Activated T-cell treated with anti-CD3 and anti-CD28 coated beads, Interleukin-2, amount 50 U/mL, for 72 hours (primary cell): Measurements from ENCODE around the gene PLCH1. TPM values are rescaled to one million over a fixed set of nuclear protein-coding genes. Genes with fewer than 3 reads are reported as not detected.

Source experiments
- ATAC-seq, 2 donors: fragments of 150-1000 bp; cut with Tn5 transposase; replicated peaks in 1 of 2; 2 replicates each; pipeline ENCODE4 v1.10.0; 2021; ENCODE audit warnings: moderate library complexity in 2 of 2, mild to moderate bottlenecking in 1 of 2
- DNase-seq, 2 donors: peaks; one replicate each; pipeline ENCODE4 v3.0.0; 2021 to 2022; ENCODE audit warnings: mixed read lengths in 1 of 2
- H3K27ac Mint-ChIP-seq: one replicate; pipeline ENCODE4 v1.8.0; 2022; ENCODE audit warnings: mild to moderate bottlenecking, moderate library complexity, mixed read lengths
- H3K27me3 Mint-ChIP-seq: one replicate; pipeline ENCODE4 v1.8.0; 2022; ENCODE audit warnings: low read depth, mixed read lengths
- H3K36me3 Mint-ChIP-seq, 2 donors: one replicate each; pipeline ENCODE4 v1.8.0; 2022; ENCODE audit warnings: mixed read lengths in 2 of 2, mild to moderate bottlenecking in 1 of 2; ENCODE audit not compliant: insufficient read depth in 2 of 2
- H3K4me1 Mint-ChIP-seq: one replicate; pipeline ENCODE4 v1.8.0; 2022; ENCODE audit warnings: low read depth, mixed read lengths
- H3K4me3 Mint-ChIP-seq, 2 donors: one replicate each; pipeline ENCODE4 v1.8.0; 2022; ENCODE audit warnings: mild to moderate bottlenecking in 2 of 2, mixed read lengths in 2 of 2, moderate library complexity in 2 of 2
- H3K9me3 Mint-ChIP-seq, 2 donors: one replicate each; pipeline ENCODE4 v1.8.0; 2022; ENCODE audit warnings: mixed read lengths in 2 of 2
- total RNA-seq, 2 donors: library from RNA; stranded (reverse); gene quantifications; one replicate each; pipeline ENCODE4 v1.2.3, GENCODE V29; 2022

PLCH1 gene
- total RNA-seq, 2 donors from 2014 or later, result 0.14 to 1.1 TPM

DNA sequence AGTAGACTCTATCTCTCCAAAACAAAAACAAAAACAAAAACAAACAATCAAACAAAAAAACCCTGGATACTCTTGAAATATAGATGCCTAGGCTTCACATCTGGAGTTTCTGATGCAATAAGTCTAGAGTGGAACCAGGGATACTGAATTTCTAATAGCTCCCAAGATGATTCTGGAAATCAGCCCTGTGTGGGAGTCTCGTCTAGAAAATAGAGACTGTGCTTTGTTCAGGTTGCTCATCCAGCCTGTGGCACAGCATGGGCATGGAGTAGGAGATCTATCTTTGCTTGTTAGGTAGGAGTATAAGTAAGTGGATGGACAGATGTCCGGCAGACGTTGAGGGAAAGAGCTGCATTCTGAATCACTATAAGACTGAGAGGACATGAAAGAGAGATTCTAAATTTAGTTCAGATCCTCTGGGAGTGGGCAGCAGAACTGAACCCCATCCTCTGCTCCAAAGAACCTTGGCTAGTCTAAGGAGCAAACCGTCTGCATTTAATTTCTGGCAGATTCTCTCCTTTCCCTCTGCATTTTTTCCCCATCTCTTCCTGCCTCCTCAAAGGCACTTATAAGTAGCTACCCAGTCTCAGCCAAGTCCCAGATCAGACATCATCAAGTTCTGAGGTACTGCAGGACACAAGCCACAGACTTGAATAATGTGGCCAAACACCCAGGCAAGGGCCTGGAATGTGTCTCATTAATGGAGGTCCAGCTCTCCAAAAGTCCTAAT lies 358.8 kb downstream of the PLCH1 start:
- ATAC-seq (no peak), DNase-seq (no peak)
- Mint-ChIP-seq H3K4me3 (no peak overlapping the region), H3K27me3 (no peaks in the 10 kb centered on the region), H3K36me3 (no peaks in the 10 kb centered on the region), H3K4me1 (no peaks in the 10 kb centered on the region), H3K27ac (no peak overlapping the region), H3K9me3 (no peaks in the 10 kb centered on the region)

DNA sequence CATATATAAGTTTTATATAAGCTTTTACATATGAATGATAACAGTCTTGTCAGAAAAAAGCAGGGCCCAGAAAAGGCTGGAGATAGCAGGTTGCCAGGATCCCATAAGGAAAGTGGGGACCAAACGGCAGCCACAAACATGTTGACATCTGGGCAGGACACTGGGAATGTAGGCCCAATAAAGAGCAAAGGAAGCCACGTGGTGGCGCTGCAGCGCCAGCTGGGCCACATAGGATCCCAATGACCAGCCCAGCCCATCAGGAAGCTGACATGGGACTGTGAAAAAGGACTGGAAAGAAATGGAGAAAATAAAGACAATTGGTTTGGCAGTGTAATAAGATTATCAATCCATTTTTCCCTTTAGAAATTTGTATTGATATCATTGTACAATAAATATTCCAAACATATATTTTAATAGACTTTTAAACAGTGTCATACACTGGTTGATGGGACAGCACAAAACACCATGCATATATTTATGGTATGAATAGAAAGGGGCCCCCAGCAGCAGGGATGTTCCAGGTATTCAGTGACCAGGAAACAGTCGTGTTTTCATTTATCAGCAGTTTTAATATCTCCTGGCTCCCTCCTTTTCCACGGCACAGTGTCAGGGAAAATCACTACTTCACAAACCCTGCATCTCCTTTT lies 362.4 kb downstream of the PLCH1 start:
- Mint-ChIP-seq H3K4me1 (no peaks in the 10 kb centered on the region), H3K36me3 (no peaks in the 10 kb centered on the region), H3K9me3 (no peaks in the 10 kb centered on the region), H3K27me3 (no peaks in the 10 kb centered on the region), H3K4me3 (no peak overlapping the region), H3K27ac (no peak overlapping the region)
- ATAC-seq (no peak), DNase-seq (peak; percentile 3 to 6)

DNA sequence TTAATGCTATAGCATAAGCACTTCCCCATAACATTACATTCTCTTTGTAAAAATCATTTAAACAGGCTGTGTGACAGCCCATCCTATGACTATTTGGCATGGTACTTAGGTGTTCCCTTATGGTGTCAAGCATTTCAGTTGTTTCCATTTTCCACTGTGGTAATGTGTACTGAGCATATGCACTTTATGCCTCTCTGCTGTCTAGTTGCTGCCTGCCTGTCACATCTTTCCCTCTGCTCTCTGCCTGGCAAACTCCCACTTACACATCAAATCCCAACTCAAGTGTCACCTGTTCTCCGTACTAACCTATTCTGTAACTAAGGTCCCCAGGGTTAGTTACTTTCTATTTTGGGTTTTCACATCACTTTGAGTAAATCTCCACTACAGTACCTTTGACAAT lies 367.0 kb downstream of the PLCH1 start:
- Mint-ChIP-seq H3K27ac (no peak overlapping the region), H3K9me3 (no peaks in the 10 kb centered on the region), H3K27me3 (no peaks in the 10 kb centered on the region), H3K36me3 (no peaks in the 10 kb centered on the region), H3K4me3 (no peak overlapping the region), H3K4me1 (no peaks in the 10 kb centered on the region)
- no peak for ATAC-seq
- DNase-seq, result no peak

DNA sequence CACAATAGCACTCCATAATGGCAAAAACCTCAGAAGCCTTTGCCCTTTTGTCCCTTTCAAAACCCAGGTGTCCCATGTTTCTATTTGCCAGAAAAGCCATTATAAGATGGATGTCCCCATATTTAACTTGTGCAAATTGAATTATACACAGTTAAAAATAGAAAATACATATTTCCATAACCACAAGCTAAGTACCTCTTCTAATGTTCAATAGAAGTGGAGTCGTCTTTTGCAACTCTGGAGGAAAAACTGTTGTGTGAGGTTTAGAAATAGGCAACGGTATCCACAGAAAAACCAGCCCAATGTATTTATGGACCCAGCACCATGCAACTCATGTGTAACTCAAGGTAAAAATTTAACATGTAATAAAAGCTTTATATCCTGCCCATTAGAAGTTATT lies 367.8 kb downstream of the PLCH1 start:
- Mint-ChIP-seq H3K4me1 (no peaks in the 10 kb centered on the region), H3K4me3 (no peak overlapping the region), H3K9me3 (no peaks in the 10 kb centered on the region), H3K36me3 (no peaks in the 10 kb centered on the region), H3K27ac (no peak overlapping the region), H3K27me3 (no peaks in the 10 kb centered on the region)
- DNase-seq (no peak), ATAC-seq (no peak)

DNA sequence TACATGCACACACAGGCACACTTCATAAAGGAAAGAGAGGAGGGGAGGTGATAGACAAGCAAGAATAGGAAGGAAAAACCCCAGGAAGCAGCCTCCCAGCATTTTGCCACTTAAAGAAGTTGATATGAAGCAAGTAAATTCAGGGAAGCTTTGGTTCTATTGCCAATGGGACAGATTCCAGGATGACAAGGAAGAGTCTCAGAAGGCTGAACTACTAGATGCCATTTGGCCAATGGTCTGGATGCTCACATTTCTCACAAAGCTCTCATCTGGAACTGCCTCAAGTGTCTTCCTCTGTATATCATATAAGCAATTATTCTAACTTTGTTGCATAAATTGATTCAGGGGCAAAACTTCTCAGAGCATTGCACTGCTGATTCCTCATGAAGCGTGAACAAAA lies 372.6 kb downstream of the PLCH1 start:
- Mint-ChIP-seq H3K27ac (no peak overlapping the region), H3K9me3 (no peaks in the 10 kb centered on the region), H3K4me1 (no peaks in the 10 kb centered on the region), H3K36me3 (no peaks in the 10 kb centered on the region), H3K4me3 (no peak overlapping the region), H3K27me3 (no peaks in the 10 kb centered on the region)
- ATAC-seq, result no peak
- DNase-seq, result no peak

DNA sequence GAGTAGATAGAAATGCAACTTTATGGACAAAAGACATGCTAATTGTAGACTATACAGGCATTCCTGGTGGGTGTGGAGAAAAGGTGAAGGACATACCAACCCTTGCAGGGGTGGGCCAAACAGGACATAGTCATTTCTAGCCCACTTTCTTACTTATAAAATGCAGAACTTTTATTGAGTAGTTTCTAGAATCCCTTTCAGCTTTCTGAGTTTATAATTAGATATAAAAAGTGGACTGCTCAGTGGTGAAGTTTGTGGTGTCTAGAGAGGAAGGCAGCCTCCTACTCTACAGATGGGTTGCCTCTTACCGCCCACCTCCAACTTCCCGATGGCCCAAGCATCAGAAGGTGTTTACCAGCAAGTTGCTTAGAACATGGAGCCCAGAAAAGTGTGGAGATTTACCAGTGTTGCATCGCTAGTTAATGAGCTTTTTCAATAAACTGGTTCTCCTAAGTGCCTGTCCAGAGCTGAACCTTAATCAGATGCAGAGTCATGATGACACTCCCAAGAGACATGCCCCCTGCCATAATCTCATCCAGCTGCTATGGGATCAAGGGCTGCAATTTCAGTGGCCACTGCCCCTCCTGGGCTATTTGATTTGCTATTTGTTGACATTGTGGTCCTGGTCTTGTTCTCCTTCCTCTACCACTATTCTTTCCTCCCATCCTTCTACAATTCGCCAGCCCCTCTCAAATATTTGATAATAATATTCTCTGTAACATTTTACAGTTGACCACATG lies 373.9 kb downstream of the PLCH1 start:
- DNase-seq (no peak), ATAC-seq (no peak)
- Mint-ChIP-seq H3K36me3 (no peaks in the 10 kb centered on the region), H3K4me3 (no peak overlapping the region), H3K27ac (no peak overlapping the region), H3K4me1 (no peaks in the 10 kb centered on the region), H3K9me3 (no peaks in the 10 kb centered on the region), H3K27me3 (no peaks in the 10 kb centered on the region)

DNA sequence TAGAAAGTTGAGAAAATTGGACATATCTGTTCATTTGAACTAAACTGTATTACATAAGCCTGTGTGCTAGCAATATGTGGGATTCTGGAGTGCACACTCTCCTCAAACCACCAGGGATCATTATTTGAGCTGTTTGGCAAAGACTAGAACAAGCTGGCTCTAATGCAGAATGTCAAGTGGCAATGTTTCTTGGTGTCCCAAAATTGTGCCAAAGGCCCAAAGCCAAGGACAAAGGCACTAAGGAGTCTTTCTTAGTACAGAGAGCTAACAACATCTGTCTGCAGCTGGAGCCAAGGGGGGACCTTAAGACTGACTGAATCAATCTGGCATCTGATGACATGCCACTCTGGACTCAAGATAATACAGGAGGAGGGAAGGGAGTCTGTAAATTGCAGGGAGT lies 374.7 kb downstream of the PLCH1 start:
- Mint-ChIP-seq H3K27me3 (no peaks in the 10 kb centered on the region), H3K36me3 (no peaks in the 10 kb centered on the region), H3K4me3 (no peak overlapping the region), H3K4me1 (no peaks in the 10 kb centered on the region), H3K9me3 (no peaks in the 10 kb centered on the region), H3K27ac (no peak overlapping the region)
- no peak for ATAC-seq
- no peak for DNase-seq

DNA sequence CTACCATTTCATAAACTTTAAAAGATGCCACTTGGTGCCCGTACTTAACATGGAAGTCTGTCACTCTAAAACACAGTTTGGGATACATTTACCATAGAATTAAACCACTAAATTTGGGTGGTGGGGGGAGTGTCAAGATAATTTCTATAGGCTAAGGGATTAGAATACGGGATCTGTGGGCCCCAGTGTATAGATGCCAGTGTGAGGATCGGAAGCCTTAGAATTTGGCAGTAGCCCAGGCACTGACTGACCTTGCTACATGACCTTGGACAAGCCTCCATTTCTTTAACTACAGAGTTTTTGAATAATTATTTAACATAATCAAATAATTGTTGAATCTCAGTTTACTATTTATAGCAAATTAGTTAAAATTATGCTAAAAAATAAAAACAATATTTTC lies 375.1 kb downstream of the PLCH1 start:
- Mint-ChIP-seq H3K27ac (no peak overlapping the region), H3K4me3 (no peak overlapping the region), H3K27me3 (no peaks in the 10 kb centered on the region), H3K36me3 (no peaks in the 10 kb centered on the region), H3K9me3 (no peaks in the 10 kb centered on the region), H3K4me1 (no peaks in the 10 kb centered on the region)
- DNase-seq, result no peak
- ATAC-seq, result no peak

DNA sequence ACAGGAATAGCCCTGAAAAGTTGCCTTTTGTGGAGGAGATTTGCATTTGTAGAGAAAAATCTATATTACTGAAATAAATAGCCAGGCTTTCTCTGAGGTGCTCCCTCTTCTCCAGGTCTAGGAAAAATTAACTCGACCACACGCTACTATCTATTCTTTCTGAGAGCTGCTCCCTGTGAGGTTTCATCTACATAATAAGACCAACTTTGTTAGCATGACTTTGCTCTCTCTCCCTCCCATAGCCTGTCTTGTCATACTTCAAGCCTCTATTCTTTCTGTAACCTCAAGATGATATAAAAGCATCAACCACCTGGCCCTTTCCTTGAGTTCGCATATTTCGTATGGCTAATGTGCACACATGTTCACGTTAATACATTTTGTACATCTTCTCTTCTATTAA lies 375.6 kb downstream of the PLCH1 start:
- Mint-ChIP-seq H3K4me1 (no peaks in the 10 kb centered on the region), H3K27ac (no peak overlapping the region), H3K36me3 (peaks cover 0 to under 1% of the 10 kb centered on the region in 2 donors), H3K27me3 (no peaks in the 10 kb centered on the region), H3K9me3 (peaks cover under 1 to 1% of the 10 kb centered on the region in 2 donors), H3K4me3 (no peak overlapping the region)
- DNase-seq (no peak), ATAC-seq (no peak)

DNA sequence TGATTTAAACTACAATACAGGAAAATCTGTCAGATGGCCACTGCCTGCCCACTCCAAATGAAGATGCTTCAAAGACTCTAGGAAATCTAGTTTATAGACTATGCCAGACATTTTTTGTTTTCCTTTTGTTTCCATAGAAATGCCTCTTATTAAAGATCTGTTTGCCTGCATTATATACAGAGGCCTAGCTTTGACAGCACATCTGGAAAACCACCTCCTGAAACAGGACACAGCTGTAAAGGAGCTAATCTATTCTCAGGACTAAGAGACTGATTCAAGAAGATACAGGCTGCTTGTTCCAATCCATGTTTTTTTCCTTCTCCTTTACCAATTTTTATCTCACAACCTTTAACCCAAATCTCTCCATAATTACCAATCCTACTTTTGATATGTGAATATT lies 376.1 kb downstream of the PLCH1 start:
- no peak overlapping the region for H3K27ac Mint-ChIP-seq
- no peak for ATAC-seq
- no peaks in the 10 kb centered on the region for H3K4me1 Mint-ChIP-seq
- H3K4me3 Mint-ChIP-seq, result no peak overlapping the region
- H3K36me3 Mint-ChIP-seq, result peaks cover 0 to 1% of the 10 kb centered on the region in 2 donors
- H3K9me3 Mint-ChIP-seq, result peaks cover 2 to 3% of the 10 kb centered on the region in 2 donors
- DNase-seq, result no peak
- H3K27me3 Mint-ChIP-seq, result no peaks in the 10 kb centered on the region

DNA sequence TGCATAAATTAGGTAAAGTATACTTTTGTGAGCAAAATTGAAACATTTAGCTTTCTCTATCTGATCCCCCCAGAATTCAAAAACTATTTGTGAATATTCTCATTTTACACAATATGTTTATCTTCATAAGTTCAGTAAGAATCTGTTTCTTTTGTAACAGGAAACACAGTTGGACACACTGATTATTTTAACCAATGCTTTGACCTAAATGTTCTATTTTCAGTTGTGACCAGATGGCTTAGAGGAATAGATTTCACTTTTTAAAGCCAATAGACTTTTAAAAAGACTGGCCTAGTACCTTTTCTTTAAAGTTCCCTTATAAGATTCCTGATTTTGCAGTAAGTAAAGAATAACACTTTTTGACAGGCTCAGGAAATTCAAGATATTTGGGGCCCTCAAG lies 377.4 kb downstream of the PLCH1 start:
- Mint-ChIP-seq H3K27me3 (no peaks in the 10 kb centered on the region), H3K27ac (no peak overlapping the region), H3K4me3 (no peak overlapping the region), H3K36me3 (peaks cover 0 to 1% of the 10 kb centered on the region in 2 donors), H3K4me1 (no peaks in the 10 kb centered on the region), H3K9me3 (peaks cover 3% of the 10 kb centered on the region in 2 donors)
- DNase-seq (no peak), ATAC-seq (no peak)

DNA sequence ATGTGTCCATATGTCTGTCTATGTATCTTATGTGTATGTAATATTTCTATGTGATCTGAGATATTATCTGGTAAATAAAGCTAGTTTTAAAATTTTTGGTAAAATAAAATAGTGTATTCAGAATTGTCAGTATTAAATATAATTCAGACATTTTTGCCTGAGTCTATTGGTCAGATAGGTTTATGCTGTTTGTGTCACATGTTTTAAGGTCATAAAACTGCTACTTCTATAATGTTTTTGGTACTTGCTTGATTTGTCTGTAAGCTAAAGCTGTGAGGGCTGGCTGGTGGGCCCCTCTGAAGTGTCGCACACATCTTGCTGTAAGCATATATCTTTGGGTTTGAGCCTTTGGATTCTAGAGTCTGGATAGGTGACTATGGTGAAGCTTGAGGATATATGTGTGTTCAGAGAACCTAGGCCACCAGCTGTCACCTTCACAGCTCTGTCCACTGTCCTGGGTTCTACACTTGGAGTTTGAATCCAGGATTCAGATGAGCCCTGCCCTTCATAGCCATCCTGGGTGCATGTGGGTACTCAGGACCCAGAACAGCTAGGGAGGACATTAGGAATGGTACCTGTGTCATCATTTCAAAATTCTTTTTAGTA lies 379.6 kb downstream of the PLCH1 start:
- Mint-ChIP-seq H3K27me3 (no peaks in the 10 kb centered on the region), H3K4me3 (no peak overlapping the region), H3K4me1 (no peaks in the 10 kb centered on the region), H3K9me3 (peaks cover 3% of the 10 kb centered on the region in 2 donors), H3K27ac (no peak overlapping the region), H3K36me3 (peaks cover 0 to 1% of the 10 kb centered on the region in 2 donors)
- DNase-seq, result no peak
- ATAC-seq, result no peak

DNA sequence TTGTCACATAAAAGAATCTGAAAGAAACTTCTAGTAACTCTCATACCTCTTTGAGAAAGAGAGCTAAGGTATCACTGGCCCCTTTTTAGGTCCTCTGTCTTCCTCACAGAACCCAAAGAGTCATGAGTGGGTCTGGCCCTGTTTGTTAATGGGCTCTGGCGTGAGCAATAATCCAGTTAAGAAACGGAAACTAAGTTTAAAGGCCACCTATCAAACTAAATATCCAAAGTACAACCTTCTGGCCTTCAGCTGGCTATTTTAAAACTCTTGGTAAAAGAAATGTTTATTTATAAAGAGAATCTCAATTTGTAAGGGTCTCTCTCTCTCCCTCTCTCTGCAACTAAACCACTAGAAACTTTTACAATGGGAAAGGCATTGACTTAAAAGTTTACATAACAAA lies 380.4 kb downstream of the PLCH1 start:
- Mint-ChIP-seq H3K4me1 (no peaks in the 10 kb centered on the region), H3K27ac (no peak overlapping the region), H3K9me3 (peaks cover 3% of the 10 kb centered on the region in 2 donors), H3K4me3 (no peak overlapping the region), H3K36me3 (peaks cover 0 to 1% of the 10 kb centered on the region in 2 donors), H3K27me3 (no peaks in the 10 kb centered on the region)
- ATAC-seq (no peak), DNase-seq (no peak)
